Fibroblast of skin of abdomen (primary cell): ENCODE results near the gene ACSL5.
"Not testable (repeated sequence)": the region's sequence is repeated elsewhere in the genome, so short reads cannot be mapped to it uniquely, and the experiment has no call there.

Experiments
- DNase-seq: peaks from one replicate; pipeline ENCODE4 v3.0.0-alpha.2; 2013

The ACSL5 gene

GRCh38 chr10:112377116-112377515, 3.2 kb downstream of the ACSL5 start:
- not testable (repeated sequence) for DNase-seq

DNA sequence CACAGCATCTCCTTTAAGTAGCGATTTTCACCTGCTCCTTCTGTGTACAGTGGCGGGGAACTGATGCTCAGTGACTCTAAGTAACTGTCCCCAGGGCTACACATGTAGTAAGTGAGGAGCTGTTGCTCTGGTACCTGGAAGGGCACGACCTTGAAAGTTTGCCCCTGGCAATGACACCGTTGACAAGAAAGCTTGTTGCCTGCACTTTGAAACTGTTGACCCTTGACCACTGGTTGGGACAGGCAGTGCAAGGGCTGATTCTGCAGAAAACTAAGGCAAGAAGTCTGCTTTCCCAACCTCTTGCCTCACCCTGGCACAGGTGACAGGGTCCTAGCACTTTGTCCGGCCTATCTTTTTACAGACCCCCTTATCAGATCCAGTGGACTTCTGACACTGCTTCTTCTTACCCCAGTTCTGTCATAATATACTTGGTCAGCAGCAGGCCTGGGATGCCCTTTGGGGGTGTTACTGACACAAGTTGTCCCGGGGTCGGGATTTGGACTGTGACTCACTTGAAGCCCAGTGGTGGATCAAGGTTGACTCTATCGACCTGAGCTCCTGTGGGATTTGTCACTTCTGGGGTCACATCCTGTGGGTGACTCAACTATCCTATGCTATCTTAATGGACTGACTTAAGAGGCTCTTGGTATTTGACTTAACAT, 5.8 kb downstream of the ACSL5 start:
- DNase-seq = peak; percentile 8

- no peak for DNase-seq
These were observed 8.8 kb downstream of the ACSL5 start for GRCh38 chr10:112382515-112383235.

DNA sequence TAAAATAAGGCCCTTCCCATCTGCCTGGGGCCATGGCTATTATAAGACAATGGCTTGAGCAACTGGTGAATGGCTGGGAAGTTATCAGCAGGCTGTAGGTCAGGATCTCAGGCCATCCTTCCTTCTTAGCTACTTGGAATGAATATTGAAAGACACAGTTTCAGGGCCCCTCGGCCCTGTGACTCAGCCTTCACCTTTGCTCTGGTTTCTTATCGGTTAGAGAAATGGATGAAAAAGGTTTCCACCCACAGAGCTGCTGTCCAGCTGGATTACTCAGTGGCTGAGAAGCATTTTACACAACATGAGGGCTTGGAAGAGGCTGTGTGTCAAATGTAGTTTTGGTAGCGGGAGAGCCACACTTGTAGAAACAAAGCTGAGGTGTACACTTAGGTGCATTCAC, 9.4 kb downstream of the ACSL5 start:
- peak; percentile 17 for DNase-seq

DNA sequence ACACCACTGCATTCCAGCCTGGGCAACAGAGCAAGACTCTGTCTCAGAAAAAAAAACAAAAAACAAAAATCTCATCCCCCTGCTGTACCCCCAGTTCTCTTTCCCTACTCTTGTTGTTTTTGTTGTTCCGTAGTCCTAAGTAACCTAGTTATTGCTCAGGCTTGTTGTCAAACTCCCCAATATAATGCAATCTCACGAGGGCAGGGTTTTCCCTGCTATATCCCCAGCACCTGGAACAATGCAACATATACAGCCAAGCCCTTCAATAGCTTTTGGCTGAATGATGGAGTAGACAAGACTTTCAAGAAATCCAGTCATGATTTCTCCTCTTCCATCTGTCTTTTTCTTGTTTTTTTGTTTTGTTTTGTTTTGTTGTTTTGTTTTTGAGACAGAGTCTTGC, 10.2 kb downstream of the ACSL5 start:
- DNase-seq = no peak

DNA sequence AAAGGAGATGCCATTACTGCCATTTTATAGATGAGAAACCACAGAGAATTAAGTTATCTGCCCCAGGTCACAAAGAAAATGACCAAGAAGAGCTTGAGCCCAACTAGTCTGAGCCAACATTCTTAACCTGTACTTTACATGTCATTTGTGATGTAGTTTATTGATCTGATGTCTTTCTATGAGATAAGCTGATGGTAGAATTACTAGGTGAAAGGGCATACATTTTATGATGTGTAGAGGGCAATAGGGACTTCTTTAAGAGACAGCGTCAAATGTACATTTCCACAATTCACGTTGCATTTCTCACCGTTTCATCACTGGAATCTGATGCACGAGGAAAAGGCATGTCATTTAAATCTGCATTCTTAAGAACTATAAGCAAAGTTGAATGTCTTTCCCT, 11.3 kb downstream of the ACSL5 start:
- no peak for DNase-seq

DNA sequence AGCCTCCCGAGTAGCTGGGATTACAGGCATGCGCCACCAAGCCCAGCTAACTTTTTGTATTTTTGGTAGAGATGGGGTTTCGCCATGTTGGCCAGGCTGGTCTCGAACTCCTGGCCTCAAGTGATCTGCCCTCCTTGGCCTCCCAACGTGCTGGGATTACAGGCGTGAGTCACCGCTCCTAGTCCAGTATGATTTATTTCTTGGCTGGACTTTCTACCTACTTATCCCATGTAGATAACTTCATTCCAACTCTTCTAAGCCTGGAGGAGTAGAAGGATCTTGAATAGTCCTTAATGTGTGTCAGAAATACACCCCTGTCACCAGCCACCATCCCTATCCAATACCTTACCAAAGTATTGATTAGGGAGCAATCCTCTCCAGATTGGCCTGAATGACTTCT, 14.1 kb downstream of the ACSL5 start:
- not testable (repeated sequence) for DNase-seq

GRCh38 chr10:112388548-112388947, 14.6 kb downstream of the ACSL5 start:
- no peak for DNase-seq

GRCh38 chr10:112389271-112389822, 15.4 kb downstream of the ACSL5 start:
- DNase-seq = peak; percentile 23

DNA sequence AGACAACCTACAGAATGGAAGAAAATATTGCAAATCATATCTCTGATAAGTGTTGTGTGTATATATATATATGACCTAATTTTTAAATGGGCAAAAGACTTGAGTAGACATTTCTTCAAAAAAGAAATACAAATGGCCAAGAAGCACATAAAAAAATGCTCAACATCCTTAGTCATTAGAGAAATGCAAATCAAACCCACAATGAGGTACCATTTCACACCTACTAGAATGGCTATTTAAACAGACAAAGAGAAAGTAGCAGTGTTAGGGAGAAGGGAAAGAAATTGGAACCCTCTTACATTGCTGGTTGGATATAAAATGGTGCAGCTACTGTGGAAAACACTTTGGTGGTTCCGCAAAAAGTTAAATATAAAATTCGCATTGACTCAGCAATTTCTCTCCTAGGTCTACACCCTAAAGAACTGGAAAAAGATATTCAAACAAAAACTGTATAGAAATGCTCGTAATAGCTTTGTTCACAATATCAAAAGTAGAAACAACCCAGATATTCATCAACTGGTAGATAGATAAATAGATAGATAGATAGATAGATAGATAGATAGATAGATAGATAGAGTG, 16.3 kb downstream of the ACSL5 start:
- DNase-seq = no peak

GRCh38 chr10:112393341-112393740, 19.4 kb downstream of the ACSL5 start:
- DNase-seq = no peak

DNA sequence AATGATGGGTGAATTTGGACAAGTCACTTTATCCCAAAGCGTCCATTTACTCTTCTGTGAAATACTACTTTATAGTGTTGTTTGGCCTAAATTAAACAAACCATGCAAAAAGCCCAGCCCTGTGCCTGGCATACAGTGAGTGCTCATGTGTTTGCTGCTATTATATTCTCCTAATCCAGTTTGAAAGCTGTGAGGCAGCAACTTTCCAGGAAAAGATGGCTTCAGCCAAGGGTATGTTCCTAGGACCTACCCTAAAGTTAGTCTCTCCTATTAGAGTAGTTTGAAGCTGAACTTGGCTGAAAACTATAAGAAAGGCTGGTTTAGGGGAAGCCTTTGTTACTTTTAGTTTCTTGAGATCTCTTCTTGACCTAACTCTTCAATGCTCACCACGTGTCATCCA, 19.9 kb downstream of the ACSL5 start:
- DNase-seq = no peak

DNA sequence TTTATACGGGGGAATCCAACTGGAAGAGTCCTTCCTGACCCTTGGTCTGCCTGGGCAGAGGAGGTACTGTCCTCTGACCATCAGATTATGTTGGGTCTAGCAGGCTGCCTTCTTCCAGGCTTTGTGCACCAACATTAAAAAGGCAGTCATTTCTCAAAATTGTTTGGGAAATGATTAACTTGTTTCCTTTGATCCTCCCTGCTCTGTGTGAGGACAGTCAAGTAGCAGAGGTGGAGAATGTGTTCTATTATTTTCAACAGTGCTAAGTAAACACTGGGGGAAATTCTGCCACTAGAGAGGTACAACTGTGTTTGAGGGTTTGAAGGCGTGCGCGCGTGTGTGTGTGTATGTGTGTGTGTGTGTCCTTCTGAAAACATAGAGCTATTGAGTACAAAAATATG, 20.6 kb downstream of the ACSL5 start:
- no peak for DNase-seq

DNA sequence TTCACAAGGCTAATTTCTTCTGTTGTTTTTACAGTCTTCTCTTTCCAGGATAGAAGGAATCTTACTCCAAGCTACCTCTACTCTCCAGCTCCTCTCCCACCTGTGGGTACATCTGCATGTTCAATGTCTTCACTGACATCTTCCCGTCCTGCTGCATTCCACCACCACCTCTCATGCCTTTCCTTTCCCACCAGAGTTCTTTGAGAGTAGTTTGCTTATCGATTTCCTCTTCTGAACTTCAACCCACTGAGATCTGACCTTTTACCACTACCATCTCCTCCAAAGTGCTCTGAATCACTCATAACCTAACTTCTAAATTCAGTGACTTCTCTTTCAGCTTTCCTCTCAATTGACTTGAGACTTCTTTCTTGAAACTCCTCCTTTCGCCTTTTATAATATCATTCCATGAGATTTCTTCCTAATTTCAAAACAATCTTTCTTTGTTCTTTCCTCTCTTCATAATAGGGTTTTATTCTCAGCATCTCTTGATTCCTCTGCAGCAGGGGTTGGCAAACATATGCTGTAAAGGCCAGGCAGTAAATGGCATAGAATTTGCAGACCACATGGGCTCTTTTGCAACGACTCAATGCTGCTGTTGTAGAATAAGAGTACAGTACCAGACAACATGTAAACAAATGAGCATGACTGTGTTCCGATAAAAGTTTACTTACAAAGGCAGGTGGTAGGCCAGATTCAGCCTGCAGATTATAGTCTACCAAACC, 22.1 kb downstream of the ACSL5 start:
- DNase-seq = no peak

- no peak for DNase-seq
These were observed 23.7 kb downstream of the ACSL5 start for GRCh38 chr10:112397592-112397991.

GRCh38 chr10:112402917-112403316, 29.0 kb downstream of the ACSL5 start:
- DNase-seq = no peak

DNA sequence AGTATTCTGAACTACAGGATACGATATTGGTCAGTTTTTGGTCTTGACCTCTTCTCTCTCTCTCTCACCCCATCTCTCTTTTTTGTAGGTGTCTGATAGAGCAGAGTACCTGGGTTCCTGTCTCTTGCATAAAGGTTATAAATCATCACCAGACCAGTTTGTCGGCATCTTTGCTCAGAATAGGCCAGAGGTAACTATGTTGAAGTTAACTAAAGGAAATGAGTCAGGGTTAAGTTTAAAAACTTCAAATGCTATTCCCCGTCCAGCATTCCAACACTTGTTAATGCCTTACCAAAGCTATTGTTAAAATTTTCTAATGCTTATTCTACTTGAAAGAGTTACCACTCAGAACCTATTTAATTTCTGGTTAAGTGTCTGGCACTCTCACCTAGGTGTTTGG, 30.7 kb downstream of the ACSL5 start:
- no peak for DNase-seq

- not testable (repeated sequence) for DNase-seq
These were observed 32.9 kb downstream of the ACSL5 start for GRCh38 chr10:112406806-112407205.

GRCh38 chr10:112407696-112408095, 33.8 kb downstream of the ACSL5 start:
- no peak for DNase-seq

DNA sequence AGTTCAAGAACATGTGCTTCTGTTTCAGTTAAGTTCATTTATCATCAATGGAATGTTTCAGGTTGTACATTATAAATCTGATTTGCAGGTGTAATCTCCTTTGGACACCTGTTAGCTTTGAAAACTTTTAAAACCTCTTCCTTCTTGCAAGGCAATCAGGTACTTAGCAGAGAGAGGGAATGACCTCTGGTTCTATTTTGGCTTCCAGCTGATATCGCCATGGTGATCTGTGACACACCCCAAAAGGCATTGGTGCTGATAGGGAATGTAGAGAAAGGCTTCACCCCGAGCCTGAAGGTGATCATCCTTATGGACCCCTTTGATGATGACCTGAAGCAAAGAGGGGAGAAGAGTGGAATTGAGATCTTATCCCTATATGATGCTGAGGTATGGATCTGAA, 35.4 kb downstream of the ACSL5 start:
- no peak for DNase-seq

DNA sequence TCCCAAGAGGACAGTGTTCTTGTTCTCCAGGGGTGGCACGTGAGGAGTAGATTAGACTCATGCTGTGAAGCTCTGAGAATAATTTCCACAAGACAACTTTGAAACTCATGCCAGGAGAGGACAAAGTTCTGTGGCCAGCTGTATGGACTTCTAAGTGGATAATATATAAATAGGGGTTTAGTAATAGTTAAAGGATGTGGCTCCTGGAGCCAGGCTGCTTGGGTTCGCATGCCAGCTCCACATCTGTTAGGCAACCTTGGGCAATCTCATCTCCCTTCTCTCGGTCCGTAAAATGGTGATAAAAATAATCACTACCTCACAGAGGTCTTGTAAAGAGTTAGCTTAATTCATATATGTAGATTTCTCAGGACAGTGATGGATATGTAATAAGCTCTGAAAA, 35.8 kb downstream of the ACSL5 start:
- no peak for DNase-seq

GRCh38 chr10:112412696-112413095, 38.8 kb downstream of the ACSL5 start:
- DNase-seq = no peak

DNA sequence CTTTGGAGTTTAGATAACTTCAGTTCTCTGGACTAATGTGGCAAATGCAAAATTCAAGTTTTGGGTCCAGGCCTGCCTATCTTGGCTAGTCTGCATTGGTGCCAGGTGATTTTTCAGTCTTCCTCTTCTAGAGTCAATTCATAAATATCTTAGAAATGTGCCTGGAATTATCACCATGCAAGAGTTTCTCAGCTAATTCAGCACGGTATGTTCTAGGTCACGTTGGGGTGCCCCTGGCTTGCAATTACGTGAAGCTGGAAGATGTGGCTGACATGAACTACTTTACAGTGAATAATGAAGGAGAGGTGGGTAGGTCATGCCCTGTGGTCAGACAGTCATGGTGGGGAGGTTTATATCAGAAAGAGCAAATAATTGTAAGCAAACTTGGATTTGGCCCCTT, 47.8 kb downstream of the ACSL5 start:
- no peak for DNase-seq
